GM23338 (cell line): ENCODE results near the gene NRBP1. TPM values are rescaled to one million over a fixed set of nuclear protein-coding genes. Genes with fewer than 3 reads are reported as not detected.
A peak's percentile ranks its signal among the peaks of the same experiment; 100 is the strongest.

Source experiments
- ATAC-seq: fragments of 200-7000 bp; cut with Tn5 transposase; 3 replicates; pipeline ENCODE4 v1.9.1; 2020
- DNase-seq: peaks from one replicate; pipeline ENCODE4 v3.0.0-alpha.2; 2015; ENCODE audit warnings: low spot score
- H2AFZ ChIP-seq: fragments of 200-600 bp; sonication (generic); 2 replicates; pipeline ENCODE4 v1.8.0; 2016; ENCODE audit warnings: antibody characterized with exemption, mild to moderate bottlenecking, moderate library complexity
- H3F3A ChIP-seq: fragments of 200-600 bp; sonication (generic); replicated peaks from 2 replicates; pipeline ENCODE4 v1.8.0; 2017; ENCODE audit warnings: antibody characterized with exemption, mixed run types, low read depth
- H3K27ac ChIP-seq: fragments of 200-600 bp; sonication (generic); 2 replicates; pipeline ENCODE4 v1.6.1; 2016; ENCODE audit warnings: low read depth
- H3K27me3 ChIP-seq: fragments of 200-600 bp; sonication (generic); 2 replicates; pipeline ENCODE4 v1.8.0; 2016; ENCODE audit warnings: mild to moderate bottlenecking, mixed run types, moderate library complexity; ENCODE audit not compliant: insufficient read depth
- H3K36me3 ChIP-seq: fragments of 200-600 bp; sonication (generic); 2 replicates; pipeline ENCODE4 v1.8.0; 2016; ENCODE audit warnings: mild to moderate bottlenecking; ENCODE audit not compliant: insufficient read depth
- H3K4me1 ChIP-seq: fragments of 200-600 bp; sonication (generic); 2 replicates; pipeline ENCODE4 v1.8.0; 2016; ENCODE audit warnings: mild to moderate bottlenecking, moderate library complexity; ENCODE audit not compliant: insufficient read depth
- H3K4me2 ChIP-seq: fragments of 200-600 bp; sonication (generic); 2 replicates; pipeline ENCODE4 v1.7.1; 2017; ENCODE audit warnings: mixed run types
- H3K4me3 ChIP-seq: fragments of 200-600 bp; sonication (generic); 2 replicates; pipeline ENCODE4 v1.6.1; 2016; ENCODE audit warnings: mixed run types
- H3K79me2 ChIP-seq: fragments of 200-600 bp; sonication (generic); replicated peaks from 2 replicates; pipeline ENCODE4 v1.8.0; 2017; ENCODE audit warnings: mild to moderate bottlenecking; ENCODE audit not compliant: insufficient read depth
- H3K9me2 ChIP-seq: fragments of 200-600 bp; sonication (generic); 2 replicates; pipeline ENCODE4 v1.8.0; 2017; ENCODE audit not compliant: insufficient read depth
- H4K20me1 ChIP-seq: fragments of 200-600 bp; sonication (generic); replicated peaks from 2 replicates; pipeline ENCODE4 v1.8.0; 2017; ENCODE audit warnings: mild to moderate bottlenecking; ENCODE audit not compliant: insufficient read depth
- H3K27ac Mint-ChIP-seq: 2 replicates; pipeline ENCODE4 v1.8.0; 2020; ENCODE audit warnings: inconsistent platforms, mild to moderate bottlenecking, moderate library complexity, mixed read lengths
- H3K27me3 Mint-ChIP-seq: 3 replicates; pipeline ENCODE4 v1.8.0; 2022; ENCODE audit warnings: low read depth, mild to moderate bottlenecking, moderate library complexity, mixed read lengths, inconsistent platforms; ENCODE audit not compliant: insufficient read depth, poor library complexity
- H3K36me3 Mint-ChIP-seq: 3 replicates; pipeline ENCODE4 v1.8.0; 2021; ENCODE audit warnings: low read depth, mild to moderate bottlenecking, inconsistent platforms, moderate library complexity, mixed read lengths
- H3K4me1 Mint-ChIP-seq: 3 replicates; pipeline ENCODE4 v1.8.0; 2020; ENCODE audit warnings: mild to moderate bottlenecking, inconsistent platforms, mixed read lengths
- H3K4me3 Mint-ChIP-seq: 3 replicates; pipeline ENCODE4 v1.8.0; 2021; ENCODE audit warnings: moderate library complexity, mild to moderate bottlenecking, inconsistent platforms, mixed read lengths
- H3K9me3 Mint-ChIP-seq: 3 replicates; pipeline ENCODE4 v1.8.0; 2020; ENCODE audit warnings: moderate library complexity, mild to moderate bottlenecking, inconsistent platforms, mixed read lengths
- CREB1 ChIP-seq: fragments of 250-450 bp; sonication (Bioruptor Pico); IDR thresholded peaks from 2 replicates; pipeline ENCODE4 v1.5.0; 2020; ENCODE audit warnings: low read depth, mild to moderate bottlenecking, moderate library complexity
- EZH2 ChIP-seq: fragments of 200-600 bp; sonication (generic); IDR thresholded peaks from one replicate; pipeline ENCODE4 v1.8.0; 2017; ENCODE audit warnings: antibody characterized with exemption, mild to moderate bottlenecking, low read depth; ENCODE audit not compliant: unreplicated experiment
- JUNB ChIP-seq: IDR thresholded peaks from one replicate; pipeline ENCODE4 v1.6.1; 2016; ENCODE audit warnings: antibody characterized with exemption; ENCODE audit not compliant: unreplicated experiment
- POLR2AphosphoS5 ChIP-seq: IDR thresholded peaks from 2 replicates; pipeline ENCODE4 v1.6.1; 2016; ENCODE audit warnings: antibody characterized with exemption, low read depth
- STAT1 ChIP-seq: IDR thresholded peaks from one replicate; pipeline ENCODE4 v1.6.1; 2016; ENCODE audit warnings: antibody characterized with exemption; ENCODE audit not compliant: unreplicated experiment
- ZNF114 ChIP-seq: fragments of 250-450 bp; sonication (Bioruptor Pico); IDR thresholded peaks from 2 replicates; pipeline ENCODE4 v1.5.0; 2020; ENCODE audit warnings: mild to moderate bottlenecking, moderate library complexity
- ZNF331 ChIP-seq: fragments of 250-450 bp; sonication (Bioruptor Pico); IDR thresholded peaks from 2 replicates; pipeline ENCODE4 v1.5.0; 2020; ENCODE audit warnings: low read depth, mild to moderate bottlenecking, moderate library complexity
- polyA plus RNA-seq: library from polyadenylated mRNA; unstranded; fragments of >200 nt; fragmentation: Nextera tagmentation; extraction: Ambion mirVana; gene quantifications from 2 replicates; pipeline ENCODE4 v1.2.1, GENCODE V29; 2016
- total RNA-seq: library from RNA; depleted of rRNA; stranded (reverse); fragments of >200 nt; shearing (Covaris generic); gene quantifications from 2 replicates; pipeline ENCODE4 v1.2.3, GENCODE V29; 2014
- TF ChIP-seq, protein P1 (sequence below): IDR thresholded peaks from 2 replicates; pipeline ENCODE4 v1.6.1; 2016; ENCODE audit warnings: antibody characterized with exemption
- TF ChIP-seq, protein P2 (sequence below), 2 experiments: fragments of 200-600 bp in 1 of 2; sonication (generic) in 1 of 2; conservative IDR thresholded peaks; 2 replicates each; pipeline versions ENCODE4 v1.5.1 to v1.6.1; 2016 to 2017; ENCODE audit warnings: antibody characterized with exemption in 2 of 2, low read depth in 2 of 2, mild to moderate bottlenecking in 2 of 2, moderate library complexity in 1 of 2
- TF ChIP-seq, protein P3 (sequence below): fragments of 250-450 bp; sonication (Bioruptor Pico); IDR thresholded peaks from 2 replicates; pipeline ENCODE4 v1.5.0; 2020; ENCODE audit warnings: mild to moderate bottlenecking, moderate library complexity

The NRBP1 gene
- total and polyA plus RNA-seq, 2 experiments from 2014 or later: 75.0 to 128 TPM

DNA sequence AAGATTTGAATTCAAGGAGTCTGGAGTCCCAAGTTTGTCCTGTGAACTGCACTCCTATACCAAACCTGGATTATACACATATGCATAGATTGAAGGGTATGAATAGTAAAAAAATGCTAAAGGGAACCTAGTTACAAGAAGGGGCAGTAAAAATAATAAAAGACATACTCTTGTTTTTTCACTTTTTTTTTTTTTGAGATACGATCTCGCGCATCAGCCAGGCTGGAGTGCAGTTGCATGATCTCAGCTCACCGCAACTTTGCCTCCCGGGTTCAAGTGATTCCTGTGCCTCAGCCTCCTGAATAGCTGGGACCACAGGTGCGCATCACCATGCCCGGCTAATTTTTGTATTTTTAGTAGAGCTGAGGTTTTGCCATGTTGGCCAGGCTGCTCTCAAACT, 36.0 kb downstream of the NRBP1 start (continued):
- TF ChIP-seq, protein P1, sequence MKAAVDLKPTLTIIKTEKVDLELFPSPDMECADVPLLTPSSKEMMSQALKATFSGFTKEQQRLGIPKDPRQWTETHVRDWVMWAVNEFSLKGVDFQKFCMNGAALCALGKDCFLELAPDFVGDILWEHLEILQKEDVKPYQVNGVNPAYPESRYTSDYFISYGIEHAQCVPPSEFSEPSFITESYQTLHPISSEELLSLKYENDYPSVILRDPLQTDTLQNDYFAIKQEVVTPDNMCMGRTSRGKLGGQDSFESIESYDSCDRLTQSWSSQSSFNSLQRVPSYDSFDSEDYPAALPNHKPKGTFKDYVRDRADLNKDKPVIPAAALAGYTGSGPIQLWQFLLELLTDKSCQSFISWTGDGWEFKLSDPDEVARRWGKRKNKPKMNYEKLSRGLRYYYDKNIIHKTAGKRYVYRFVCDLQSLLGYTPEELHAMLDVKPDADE: no peak
- no peak for TF ChIP-seq ZNF114 (CRISPR knock-in tag)
- TF ChIP-seq JUNB: no peak

DNA sequence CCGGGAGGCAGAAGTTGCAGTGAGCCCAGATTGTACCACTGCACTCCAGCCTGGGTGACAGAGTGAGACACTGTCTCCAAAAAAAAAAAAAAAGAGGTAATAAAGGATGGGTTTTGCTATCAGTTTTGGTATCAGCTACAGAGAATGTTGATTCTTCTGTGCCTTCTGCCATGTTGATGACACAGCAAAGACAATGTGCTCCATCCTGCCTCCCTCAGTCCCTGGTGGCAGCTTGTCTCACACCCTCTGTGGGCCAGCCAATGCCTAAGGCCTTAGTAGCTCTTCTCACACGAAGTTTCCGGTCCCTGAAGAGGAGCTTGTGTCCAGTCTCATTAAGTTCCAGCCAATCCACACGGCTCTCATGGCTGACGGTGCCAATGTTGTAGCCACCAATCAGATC, 43.5 kb downstream of the NRBP1 start:
- Mint-ChIP-seq H3K4me3 (no peak overlapping the region), H3K4me1 (no peaks in the 10 kb centered on the region), H3K36me3 (0 out of 3 replicates have a peak, but pooled peaks cover 4% of the 10 kb centered on the region), H3K27me3 (no peaks in the 10 kb centered on the region), H3K9me3 (no peaks in the 10 kb centered on the region), H3K27ac (peak overlapping the region; percentile 87; the same call in 1 of the 2 replicates)
- Histone ChIP-seq H4K20me1 (no peaks in the 10 kb centered on the region), H3K4me1 (no peaks in the 10 kb centered on the region), H3K9me2 (0 out of 2 replicates have a peak, but pooled peaks cover 3% of the 10 kb centered on the region), H3K79me2 (no peaks in the 10 kb centered on the region), H3K27ac (no peak overlapping the region), H3K27me3 (no peaks in the 10 kb centered on the region), H3K4me2 (no peak overlapping the region), H3K4me3 (no peak overlapping the region), H2AFZ (no peak overlapping the region), H3K36me3 (no peaks in the 10 kb centered on the region), H3F3A (no peaks in the 10 kb centered on the region)
- no peak for TF ChIP-seq CREB1 (CRISPR knock-in tag)
- TF ChIP-seq, protein P2, sequence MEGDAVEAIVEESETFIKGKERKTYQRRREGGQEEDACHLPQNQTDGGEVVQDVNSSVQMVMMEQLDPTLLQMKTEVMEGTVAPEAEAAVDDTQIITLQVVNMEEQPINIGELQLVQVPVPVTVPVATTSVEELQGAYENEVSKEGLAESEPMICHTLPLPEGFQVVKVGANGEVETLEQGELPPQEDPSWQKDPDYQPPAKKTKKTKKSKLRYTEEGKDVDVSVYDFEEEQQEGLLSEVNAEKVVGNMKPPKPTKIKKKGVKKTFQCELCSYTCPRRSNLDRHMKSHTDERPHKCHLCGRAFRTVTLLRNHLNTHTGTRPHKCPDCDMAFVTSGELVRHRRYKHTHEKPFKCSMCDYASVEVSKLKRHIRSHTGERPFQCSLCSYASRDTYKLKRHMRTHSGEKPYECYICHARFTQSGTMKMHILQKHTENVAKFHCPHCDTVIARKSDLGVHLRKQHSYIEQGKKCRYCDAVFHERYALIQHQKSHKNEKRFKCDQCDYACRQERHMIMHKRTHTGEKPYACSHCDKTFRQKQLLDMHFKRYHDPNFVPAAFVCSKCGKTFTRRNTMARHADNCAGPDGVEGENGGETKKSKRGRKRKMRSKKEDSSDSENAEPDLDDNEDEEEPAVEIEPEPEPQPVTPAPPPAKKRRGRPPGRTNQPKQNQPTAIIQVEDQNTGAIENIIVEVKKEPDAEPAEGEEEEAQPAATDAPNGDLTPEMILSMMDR (conservative IDR thresholded peaks at IDR 0.05; ENCODE audit: low read depth in 2 of 2): no peak
- no peak for TF ChIP-seq STAT1
- TF ChIP-seq POLR2AphosphoS5: no peak
- no peak for TF ChIP-seq EZH2
- TF ChIP-seq, protein P1: no peak
- no peak for TF ChIP-seq ZNF331 (CRISPR knock-in tag)
- ATAC-seq: no peak; the same call in 2 of the 3 replicates
- DNase-seq: peak; percentile 8

DNA sequence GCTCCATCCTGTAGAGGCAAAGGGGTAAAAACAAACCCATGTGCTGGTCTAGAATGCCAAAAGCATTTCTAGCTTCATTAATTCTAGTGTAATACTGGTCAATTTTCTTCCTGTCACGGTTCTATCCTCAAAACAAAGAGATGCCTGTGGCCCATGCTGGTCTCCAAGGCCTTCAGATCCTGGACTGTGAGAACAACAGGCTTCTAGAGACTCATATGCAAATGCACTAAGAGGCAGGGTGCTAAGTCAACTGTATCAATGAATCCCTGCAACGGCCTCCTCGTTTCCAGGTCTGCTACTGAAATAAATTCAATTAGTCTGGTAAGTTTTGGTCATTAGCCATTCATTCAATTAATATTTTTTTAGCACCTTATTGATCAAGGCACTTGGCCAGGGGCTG, 57.1 kb downstream of the NRBP1 start:
- Mint-ChIP-seq H3K27me3 (peaks cover 4% of the 10 kb centered on the region), H3K4me3 (no peak overlapping the region), H3K9me3 (no peaks in the 10 kb centered on the region; the same call in 2 of the 3 replicates), H3K4me1 (peaks cover 15% of the 10 kb centered on the region; the same call in 2 of the 3 replicates), H3K27ac (no peak overlapping the region), H3K36me3 (no peaks in the 10 kb centered on the region; the same call in 2 of the 3 replicates)
- Histone ChIP-seq H4K20me1 (no peaks in the 10 kb centered on the region), H3K27ac (no peak overlapping the region), H3K79me2 (no peaks in the 10 kb centered on the region), H3K4me2 (no peak overlapping the region), H3F3A (0 out of 2 replicates have a peak, but pooled peaks cover 3% of the 10 kb centered on the region), H2AFZ (no peak overlapping the region), H3K27me3 (no peaks in the 10 kb centered on the region), H3K4me1 (peaks cover 7% of the 10 kb centered on the region), H3K36me3 (no peaks in the 10 kb centered on the region), H3K4me3 (no peak overlapping the region), H3K9me2 (no peaks in the 10 kb centered on the region)
- ATAC-seq (no peak), DNase-seq (no peak)
- no peak for TF ChIP-seq POLR2AphosphoS5
- no peak for TF ChIP-seq EZH2
- TF ChIP-seq, protein P3, sequence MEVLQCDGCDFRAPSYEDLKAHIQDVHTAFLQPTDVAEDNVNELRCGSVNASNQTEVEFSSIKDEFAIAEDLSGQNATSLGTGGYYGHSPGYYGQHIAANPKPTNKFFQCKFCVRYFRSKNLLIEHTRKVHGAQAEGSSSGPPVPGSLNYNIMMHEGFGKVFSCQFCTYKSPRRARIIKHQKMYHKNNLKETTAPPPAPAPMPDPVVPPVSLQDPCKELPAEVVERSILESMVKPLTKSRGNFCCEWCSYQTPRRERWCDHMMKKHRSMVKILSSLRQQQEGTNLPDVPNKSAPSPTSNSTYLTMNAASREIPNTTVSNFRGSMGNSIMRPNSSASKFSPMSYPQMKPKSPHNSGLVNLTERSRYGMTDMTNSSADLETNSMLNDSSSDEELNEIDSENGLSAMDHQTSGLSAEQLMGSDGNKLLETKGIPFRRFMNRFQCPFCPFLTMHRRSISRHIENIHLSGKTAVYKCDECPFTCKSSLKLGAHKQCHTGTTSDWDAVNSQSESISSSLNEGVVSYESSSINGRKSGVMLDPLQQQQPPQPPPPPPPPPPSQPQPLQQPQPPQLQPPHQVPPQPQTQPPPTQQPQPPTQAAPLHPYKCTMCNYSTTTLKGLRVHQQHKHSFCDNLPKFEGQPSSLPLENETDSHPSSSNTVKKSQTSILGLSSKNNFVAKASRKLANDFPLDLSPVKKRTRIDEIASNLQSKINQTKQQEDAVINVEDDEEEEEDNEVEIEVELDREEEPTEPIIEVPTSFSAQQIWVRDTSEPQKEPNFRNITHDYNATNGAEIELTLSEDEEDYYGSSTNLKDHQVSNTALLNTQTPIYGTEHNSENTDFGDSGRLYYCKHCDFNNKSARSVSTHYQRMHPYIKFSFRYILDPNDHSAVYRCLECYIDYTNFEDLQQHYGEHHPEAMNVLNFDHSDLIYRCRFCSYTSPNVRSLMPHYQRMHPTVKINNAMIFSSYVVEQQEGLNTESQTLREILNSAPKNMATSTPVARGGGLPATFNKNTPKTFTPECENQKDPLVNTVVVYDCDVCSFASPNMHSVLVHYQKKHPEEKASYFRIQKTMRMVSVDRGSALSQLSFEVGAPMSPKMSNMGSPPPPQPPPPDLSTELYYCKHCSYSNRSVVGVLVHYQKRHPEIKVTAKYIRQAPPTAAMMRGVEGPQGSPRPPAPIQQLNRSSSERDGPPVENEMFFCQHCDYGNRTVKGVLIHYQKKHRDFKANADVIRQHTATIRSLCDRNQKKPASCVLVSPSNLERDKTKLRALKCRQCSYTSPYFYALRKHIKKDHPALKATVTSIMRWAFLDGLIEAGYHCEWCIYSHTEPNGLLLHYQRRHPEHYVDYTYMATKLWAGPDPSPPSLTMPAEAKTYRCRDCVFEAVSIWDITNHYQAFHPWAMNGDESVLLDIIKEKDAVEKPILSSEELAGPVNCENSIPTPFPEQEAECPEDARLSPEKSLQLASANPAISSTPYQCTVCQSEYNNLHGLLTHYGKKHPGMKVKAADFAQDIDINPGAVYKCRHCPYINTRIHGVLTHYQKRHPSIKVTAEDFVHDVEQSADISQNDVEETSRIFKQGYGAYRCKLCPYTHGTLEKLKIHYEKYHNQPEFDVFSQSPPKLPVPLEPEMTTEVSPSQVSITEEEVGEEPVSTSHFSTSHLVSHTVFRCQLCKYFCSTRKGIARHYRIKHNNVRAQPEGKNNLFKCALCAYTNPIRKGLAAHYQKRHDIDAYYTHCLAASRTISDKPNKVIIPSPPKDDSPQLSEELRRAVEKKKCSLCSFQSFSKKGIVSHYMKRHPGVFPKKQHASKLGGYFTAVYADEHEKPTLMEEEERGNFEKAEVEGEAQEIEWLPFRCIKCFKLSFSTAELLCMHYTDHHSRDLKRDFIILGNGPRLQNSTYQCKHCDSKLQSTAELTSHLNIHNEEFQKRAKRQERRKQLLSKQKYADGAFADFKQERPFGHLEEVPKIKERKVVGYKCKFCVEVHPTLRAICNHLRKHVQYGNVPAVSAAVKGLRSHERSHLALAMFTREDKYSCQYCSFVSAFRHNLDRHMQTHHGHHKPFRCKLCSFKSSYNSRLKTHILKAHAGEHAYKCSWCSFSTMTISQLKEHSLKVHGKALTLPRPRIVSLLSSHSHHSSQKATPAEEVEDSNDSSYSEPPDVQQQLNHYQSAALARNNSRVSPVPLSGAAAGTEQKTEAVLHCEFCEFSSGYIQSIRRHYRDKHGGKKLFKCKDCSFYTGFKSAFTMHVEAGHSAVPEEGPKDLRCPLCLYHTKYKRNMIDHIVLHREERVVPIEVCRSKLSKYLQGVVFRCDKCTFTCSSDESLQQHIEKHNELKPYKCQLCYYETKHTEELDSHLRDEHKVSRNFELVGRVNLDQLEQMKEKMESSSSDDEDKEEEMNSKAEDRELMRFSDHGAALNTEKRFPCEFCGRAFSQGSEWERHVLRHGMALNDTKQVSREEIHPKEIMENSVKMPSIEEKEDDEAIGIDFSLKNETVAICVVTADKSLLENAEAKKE (CRISPR knock-in tag): no peak
